ENCODE data around the gene LRRC4C.

The LRRC4C gene

DNA sequence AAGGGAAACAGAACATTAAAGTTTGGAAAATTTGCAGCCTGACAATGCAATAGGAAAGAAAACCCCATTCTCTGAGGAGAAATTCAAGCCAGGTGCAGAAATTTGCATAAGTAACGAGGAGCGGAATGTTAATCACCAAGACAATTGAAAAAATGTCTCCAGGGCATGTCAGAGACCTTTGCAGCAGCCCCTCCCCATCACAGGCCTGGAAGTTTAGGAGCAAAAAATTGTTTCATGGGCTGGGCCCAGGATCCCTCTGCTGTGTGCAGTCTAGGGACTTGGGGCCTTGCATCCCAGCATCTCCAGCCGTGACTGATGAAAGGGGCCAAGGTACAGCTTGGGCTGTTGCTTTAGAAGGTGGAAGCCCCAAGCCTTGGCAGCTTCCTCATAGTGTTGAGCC, 780.2 kb downstream of the LRRC4C start:
- H3K27ac ChIP-seq = no peak overlapping the region
- TF ChIP-seq, protein P1, sequence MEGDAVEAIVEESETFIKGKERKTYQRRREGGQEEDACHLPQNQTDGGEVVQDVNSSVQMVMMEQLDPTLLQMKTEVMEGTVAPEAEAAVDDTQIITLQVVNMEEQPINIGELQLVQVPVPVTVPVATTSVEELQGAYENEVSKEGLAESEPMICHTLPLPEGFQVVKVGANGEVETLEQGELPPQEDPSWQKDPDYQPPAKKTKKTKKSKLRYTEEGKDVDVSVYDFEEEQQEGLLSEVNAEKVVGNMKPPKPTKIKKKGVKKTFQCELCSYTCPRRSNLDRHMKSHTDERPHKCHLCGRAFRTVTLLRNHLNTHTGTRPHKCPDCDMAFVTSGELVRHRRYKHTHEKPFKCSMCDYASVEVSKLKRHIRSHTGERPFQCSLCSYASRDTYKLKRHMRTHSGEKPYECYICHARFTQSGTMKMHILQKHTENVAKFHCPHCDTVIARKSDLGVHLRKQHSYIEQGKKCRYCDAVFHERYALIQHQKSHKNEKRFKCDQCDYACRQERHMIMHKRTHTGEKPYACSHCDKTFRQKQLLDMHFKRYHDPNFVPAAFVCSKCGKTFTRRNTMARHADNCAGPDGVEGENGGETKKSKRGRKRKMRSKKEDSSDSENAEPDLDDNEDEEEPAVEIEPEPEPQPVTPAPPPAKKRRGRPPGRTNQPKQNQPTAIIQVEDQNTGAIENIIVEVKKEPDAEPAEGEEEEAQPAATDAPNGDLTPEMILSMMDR (conservative IDR thresholded peaks at IDR 0.05) = no peak

DNA sequence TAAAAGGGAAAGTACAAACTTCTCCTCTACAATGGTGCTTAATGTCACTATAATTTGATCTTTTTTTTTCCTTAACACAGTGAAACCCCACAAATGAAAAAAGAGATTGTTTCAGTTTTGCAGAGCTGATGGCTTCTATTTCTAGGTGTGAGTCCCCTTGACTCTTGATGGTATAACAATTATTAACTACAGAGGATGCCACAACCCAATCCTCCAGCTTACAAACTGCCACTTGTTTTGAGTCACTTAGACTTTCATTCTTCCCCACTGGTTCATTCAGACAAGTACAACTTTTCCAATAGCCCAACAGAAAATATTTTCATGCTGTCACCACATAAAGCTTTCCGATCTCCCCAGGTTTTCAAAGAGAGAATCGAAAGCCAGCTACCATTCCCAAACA, 812.2 kb downstream of the LRRC4C start:
- H3K27ac ChIP-seq = no peak overlapping the region
- TF ChIP-seq, protein P1 (conservative IDR thresholded peaks at IDR 0.05) = no peak

DNA sequence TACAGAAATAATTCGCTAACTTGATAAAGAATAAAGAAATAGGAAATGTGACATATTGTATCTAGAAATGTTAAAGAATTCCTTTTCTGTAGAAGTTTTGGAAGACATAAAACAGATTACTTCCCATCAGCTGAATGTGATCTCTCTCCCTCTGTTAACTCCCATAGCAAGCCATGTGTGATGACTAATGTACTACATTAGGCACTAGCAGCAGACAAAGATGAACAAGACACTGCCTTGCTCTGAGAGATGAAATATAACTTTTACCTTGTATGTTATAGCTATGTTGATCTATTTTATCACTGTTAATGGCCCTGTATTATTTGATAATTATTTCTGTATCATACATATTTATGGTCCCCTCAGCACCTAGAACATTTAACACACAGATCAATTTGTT, 817.2 kb downstream of the LRRC4C start:
- no peak overlapping the region for H3K27ac ChIP-seq
- TF ChIP-seq, protein P1 (conservative IDR thresholded peaks at IDR 0.05) = no peak

DNA sequence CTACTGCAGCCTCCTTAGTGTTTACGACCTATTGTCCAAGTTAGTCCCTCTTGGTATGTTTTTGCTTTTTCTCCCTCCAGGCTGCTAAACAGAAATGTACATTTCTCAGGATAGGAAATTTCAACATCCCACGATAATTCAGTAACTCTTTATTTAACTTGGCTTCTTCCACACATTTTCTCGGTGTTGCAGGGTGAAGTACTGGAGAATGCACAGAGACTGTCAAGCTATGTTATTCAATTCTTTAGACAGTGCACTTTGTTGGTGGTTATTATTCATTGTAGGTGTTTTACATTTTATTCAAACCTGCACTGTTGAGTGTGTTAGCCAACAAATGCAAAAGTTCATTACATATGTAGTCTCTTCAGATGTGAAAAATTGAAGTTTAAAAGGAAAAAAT, 839.8 kb downstream of the LRRC4C start:
- H3K27ac ChIP-seq = no peak overlapping the region
- TF ChIP-seq, protein P1 (conservative IDR thresholded peaks at IDR 0.05) = no peak

DNA sequence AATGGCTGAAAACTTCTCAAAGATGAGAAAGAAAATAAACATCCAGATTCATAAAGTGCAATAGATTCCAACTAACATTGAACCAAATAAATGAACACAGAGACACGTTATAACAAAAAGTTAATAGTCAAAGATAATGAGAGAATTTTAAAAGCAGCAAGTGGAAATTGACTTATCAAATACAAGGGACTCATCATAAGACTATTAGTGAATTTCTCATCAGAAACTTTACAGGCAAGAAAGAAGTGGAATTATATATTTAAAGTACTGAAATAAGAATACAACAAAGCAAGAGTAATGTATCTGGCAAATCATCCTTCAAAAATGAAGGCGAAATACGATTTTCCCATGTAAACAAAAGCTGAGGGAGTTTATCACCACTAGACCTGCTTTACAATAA, 852.7 kb downstream of the LRRC4C start:
- H3K27ac ChIP-seq = no peak overlapping the region
- TF ChIP-seq, protein P1 (conservative IDR thresholded peaks at IDR 0.05) = no peak

DNA sequence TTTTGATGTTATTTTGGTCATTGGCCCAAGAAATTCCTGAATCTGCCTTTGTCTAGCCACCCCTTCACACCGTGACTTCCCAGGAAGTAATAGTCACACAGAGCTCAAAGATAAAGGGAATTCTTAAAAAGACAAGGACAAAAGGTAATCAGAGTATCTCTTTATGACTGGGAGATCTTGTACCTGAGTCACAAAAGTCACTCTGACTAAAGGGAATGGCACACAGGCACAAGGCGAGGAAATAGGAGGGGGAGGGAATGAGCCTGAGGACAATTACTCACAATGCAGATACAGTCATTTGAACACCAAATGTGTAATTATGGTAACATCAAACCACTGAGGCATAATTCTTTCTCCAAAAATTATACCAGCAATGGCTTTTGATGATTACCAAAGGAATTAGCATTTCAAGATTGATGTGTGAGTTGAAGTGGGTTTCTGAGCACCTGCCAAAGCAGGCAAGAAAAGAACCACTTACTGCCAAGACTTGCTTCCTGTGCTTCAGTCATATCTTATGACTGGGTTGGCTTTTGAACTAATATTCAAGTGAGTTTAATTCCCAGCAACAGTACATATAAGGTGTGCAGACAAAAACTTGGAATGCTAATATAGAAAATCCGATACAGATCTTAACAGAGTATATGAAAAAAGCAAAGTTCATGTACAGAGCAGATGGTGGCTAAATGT, 856.4 kb downstream of the LRRC4C start:
- TF ChIP-seq, protein P1 (conservative IDR thresholded peaks at IDR 0.05) = no peak

DNA sequence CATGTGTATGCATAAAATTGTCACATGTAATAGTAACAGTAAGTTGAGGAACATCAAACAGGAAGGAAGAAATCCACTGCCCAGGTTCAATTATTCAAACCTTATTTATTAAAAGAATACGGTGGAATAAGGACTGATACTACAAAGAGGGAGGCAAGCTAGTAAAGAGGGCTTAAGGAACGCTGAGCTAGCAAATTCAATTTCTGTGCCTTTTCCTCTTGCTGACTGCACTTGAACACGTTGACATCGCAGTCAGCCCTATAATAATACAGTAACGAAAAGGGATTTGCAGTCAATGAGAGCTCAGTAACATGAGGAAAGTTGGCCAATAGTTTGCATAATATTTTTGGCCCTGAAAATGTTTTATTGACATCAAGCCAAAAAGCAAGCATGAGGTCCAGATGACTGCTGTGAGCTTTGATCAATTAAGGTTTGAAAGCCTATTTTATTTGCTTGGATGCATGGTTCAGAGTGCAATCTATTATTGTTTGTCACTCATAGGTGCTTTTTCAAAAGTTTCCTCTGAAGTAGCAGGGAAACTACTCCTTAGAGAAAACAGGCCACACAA, 861.8 kb downstream of the LRRC4C start:
- no peak overlapping the region for H3K27ac ChIP-seq
- TF ChIP-seq, protein P1 (conservative IDR thresholded peaks at IDR 0.05) = no peak

More for the DNA sequence above, 856.4 kb downstream of the LRRC4C start:
- H3K27ac ChIP-seq = no peak overlapping the region
